Panc1 (cell line): ENCODE measurements around the gene DYNC1LI2. TPM values are rescaled to one million over a fixed set of nuclear protein-coding genes. Genes with fewer than 3 reads are reported as not detected.

ENCODE experiments used
- ATAC-seq: fragments of 200-7000 bp; cut with Tn5 transposase; 2 replicates; pipeline ENCODE4 v1.9.1; 2020; ENCODE audit warnings: mild to moderate bottlenecking, moderate library complexity
- BruUV-seq: library from RNA; stranded (reverse); fragments of 400-500 nt; replicated peaks from 2 replicates; lab custom pipeline; 2021; lab: Mats Ljungman, UMichigan
- CTCF ChIA-PET: fragments of 300-600 bp; sonication (Branson Sonifier 250); formaldehyde crosslinking; loops from one replicate; lab custom pipeline; 2022; ENCODE audit warnings: antibody characterized with exemption; lab: Charles Lee
- POLR2A ChIA-PET: fragments of 300-600 bp; sonication (Branson Sonifier 250); formaldehyde crosslinking; loops from one replicate; lab custom pipeline; 2022; ENCODE audit warnings: antibody characterized with exemption; lab: Charles Lee
- DNase-seq: peaks from one replicate; pipeline ENCODE4 v3.0.0-alpha.2; 2010; ENCODE audit warnings: low read depth, low spot score
- H3K27ac ChIP-seq: 2 replicates; pipeline ENCODE4 v1.5.1; 2011; ENCODE audit warnings: mild to moderate bottlenecking, low read length, inconsistent platforms
- H3K27me3 ChIP-seq: fragments of 200-500 bp; sonication (Bioruptor generic); 2 replicates; pipeline ENCODE4 v1.6.0; 2014; ENCODE audit warnings: low read length, inconsistent platforms; ENCODE audit not compliant: control insufficient read depth, insufficient read depth
- H3K36me3 ChIP-seq: fragments of 200-500 bp; sonication (Bioruptor generic); 2 replicates; pipeline ENCODE4 v1.5.1; 2014; ENCODE audit warnings: inconsistent platforms, mild to moderate bottlenecking, low read length, moderate library complexity; ENCODE audit not compliant: control insufficient read depth, insufficient read depth
- H3K4me1 ChIP-seq: 2 replicates; pipeline ENCODE4 v1.5.1; 2011; ENCODE audit warnings: inconsistent platforms, mild to moderate bottlenecking, low read length, moderate library complexity; ENCODE audit not compliant: control insufficient read depth, insufficient read depth
- H3K4me3 ChIP-seq, 2 experiments: 2 replicates each; pipeline ENCODE4 v1.5.1; 2011 to 2012; ENCODE audit warnings: low read depth in 2 of 2, low read length in 2 of 2, mild to moderate bottlenecking in 2 of 2, inconsistent platforms in 1 of 2, moderate library complexity in 1 of 2
- H3K9me3 ChIP-seq: fragments of 200-500 bp; sonication (Bioruptor generic); 2 replicates; pipeline ENCODE4 v1.5.1; 2014; ENCODE audit warnings: low read depth, mild to moderate bottlenecking, inconsistent platforms, low read length, moderate library complexity; ENCODE audit not compliant: control insufficient read depth, insufficient read depth
- POLR2AphosphoS5 ChIP-seq: IDR thresholded peaks from 2 replicates; pipeline ENCODE4 v1.6.1; 2012; ENCODE audit warnings: mild to moderate bottlenecking, low read depth, low read length, moderate library complexity
- SIN3A ChIP-seq: IDR thresholded peaks from 2 replicates; pipeline ENCODE4 v1.6.1; 2012; ENCODE audit warnings: low read depth, mild to moderate bottlenecking, low read length, moderate library complexity, borderline replicate concordance; ENCODE audit not compliant: insufficient read depth
- TCF7L2 ChIP-seq: IDR thresholded peaks from 2 replicates; pipeline ENCODE4 v1.6.1; 2011; ENCODE audit warnings: mild to moderate bottlenecking, low read depth, low read length, inconsistent platforms
- in situ Hi-C: cut with HindIII; loops from 2 replicates; pipeline ENCODE4 v1.10.0; 2016; ENCODE audit warnings: low sequenced_read_pairs, low pct_unique_long_range_greater_than_20kb
- intact Hi-C: fragments of 100-400 bp; cut with micrococcal nuclease; formaldehyde crosslinking; loops from one replicate; pipeline ENCODE4 v1.10.0; 2022; ENCODE audit not compliant: unreplicated experiment
- total RNA-seq: library from RNA; stranded (reverse); gene quantifications from one replicate; pipeline ENCODE4 v1.2.1, GENCODE V29; 2021; ENCODE audit not compliant: unreplicated experiment
- TF ChIP-seq, protein P1 (sequence below), 2 experiments: IDR thresholded peaks; 2 replicates each; pipeline ENCODE4 v1.6.1; 2011 to 2012; ENCODE audit warnings: low read depth in 2 of 2, control low read depth in 1 of 2, low read length in 1 of 2, mild to moderate bottlenecking in 1 of 2, moderate library complexity in 1 of 2; ENCODE audit not compliant: insufficient read depth in 1 of 2
- TF ChIP-seq, protein P2 (sequence below): fragments of 450-650 bp; IDR thresholded peaks from 2 replicates; pipeline ENCODE4 v1.5.1; 2017; ENCODE audit warnings: mild to moderate bottlenecking

DYNC1LI2 gene
- total RNA-seq, 1 experiment from 2014 or later, result 103 TPM

DNA sequence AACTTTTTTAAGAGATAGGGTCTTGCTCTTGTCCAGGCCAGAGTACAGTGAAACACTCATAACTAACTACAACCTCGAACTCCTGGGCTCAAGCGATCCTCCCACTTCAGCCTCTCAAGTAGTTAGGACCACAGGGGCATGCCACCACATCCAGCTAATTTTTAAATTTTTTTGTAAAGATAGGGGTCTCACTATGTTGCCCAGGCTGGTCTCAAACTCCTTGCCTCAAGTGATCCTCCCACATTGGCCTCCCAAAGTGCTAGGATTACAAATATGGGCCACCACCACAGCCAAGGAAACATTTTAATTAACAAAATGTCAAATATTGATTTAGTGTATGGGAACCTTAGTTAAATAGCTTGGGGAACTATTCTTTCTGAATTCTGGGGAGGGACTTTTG lies 2.8 kb upstream of the DYNC1LI2 start:
- intact Hi-C loops (no loop called here), in situ Hi-C loops (no loop called here)
- POLR2A ChIA-PET, result no interaction called here
- CTCF ChIA-PET, result no interaction called here
- peaks cover 8% of the 10 kb centered on the region for H3K36me3 ChIP-seq
- H3K4me3 ChIP-seq, result no peak overlapping the region
- no peak for TF ChIP-seq POLR2AphosphoS5
- TF ChIP-seq SIN3A, result no peak
- TF ChIP-seq, protein P1, sequence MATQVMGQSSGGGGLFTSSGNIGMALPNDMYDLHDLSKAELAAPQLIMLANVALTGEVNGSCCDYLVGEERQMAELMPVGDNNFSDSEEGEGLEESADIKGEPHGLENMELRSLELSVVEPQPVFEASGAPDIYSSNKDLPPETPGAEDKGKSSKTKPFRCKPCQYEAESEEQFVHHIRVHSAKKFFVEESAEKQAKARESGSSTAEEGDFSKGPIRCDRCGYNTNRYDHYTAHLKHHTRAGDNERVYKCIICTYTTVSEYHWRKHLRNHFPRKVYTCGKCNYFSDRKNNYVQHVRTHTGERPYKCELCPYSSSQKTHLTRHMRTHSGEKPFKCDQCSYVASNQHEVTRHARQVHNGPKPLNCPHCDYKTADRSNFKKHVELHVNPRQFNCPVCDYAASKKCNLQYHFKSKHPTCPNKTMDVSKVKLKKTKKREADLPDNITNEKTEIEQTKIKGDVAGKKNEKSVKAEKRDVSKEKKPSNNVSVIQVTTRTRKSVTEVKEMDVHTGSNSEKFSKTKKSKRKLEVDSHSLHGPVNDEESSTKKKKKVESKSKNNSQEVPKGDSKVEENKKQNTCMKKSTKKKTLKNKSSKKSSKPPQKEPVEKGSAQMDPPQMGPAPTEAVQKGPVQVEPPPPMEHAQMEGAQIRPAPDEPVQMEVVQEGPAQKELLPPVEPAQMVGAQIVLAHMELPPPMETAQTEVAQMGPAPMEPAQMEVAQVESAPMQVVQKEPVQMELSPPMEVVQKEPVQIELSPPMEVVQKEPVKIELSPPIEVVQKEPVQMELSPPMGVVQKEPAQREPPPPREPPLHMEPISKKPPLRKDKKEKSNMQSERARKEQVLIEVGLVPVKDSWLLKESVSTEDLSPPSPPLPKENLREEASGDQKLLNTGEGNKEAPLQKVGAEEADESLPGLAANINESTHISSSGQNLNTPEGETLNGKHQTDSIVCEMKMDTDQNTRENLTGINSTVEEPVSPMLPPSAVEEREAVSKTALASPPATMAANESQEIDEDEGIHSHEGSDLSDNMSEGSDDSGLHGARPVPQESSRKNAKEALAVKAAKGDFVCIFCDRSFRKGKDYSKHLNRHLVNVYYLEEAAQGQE (IDR thresholded peaks at IDR 0.05; ENCODE audit: insufficient read depth in 1 of 2, low read depth in 2 of 2, low read length in 1 of 2), result no peak
- TF ChIP-seq TCF7L2, result no peak
- TF ChIP-seq, protein P2, sequence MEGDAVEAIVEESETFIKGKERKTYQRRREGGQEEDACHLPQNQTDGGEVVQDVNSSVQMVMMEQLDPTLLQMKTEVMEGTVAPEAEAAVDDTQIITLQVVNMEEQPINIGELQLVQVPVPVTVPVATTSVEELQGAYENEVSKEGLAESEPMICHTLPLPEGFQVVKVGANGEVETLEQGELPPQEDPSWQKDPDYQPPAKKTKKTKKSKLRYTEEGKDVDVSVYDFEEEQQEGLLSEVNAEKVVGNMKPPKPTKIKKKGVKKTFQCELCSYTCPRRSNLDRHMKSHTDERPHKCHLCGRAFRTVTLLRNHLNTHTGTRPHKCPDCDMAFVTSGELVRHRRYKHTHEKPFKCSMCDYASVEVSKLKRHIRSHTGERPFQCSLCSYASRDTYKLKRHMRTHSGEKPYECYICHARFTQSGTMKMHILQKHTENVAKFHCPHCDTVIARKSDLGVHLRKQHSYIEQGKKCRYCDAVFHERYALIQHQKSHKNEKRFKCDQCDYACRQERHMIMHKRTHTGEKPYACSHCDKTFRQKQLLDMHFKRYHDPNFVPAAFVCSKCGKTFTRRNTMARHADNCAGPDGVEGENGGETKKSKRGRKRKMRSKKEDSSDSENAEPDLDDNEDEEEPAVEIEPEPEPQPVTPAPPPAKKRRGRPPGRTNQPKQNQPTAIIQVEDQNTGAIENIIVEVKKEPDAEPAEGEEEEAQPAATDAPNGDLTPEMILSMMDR, result no peak
- BruUV-seq, result no TSS peak
- DNase-seq (no peak), ATAC-seq (no peak)
- no peak overlapping the region for H3K27ac ChIP-seq
- no peaks in the 10 kb centered on the region for H3K9me3 ChIP-seq
- H3K27me3 ChIP-seq, result no peaks in the 10 kb centered on the region
- H3K4me1 ChIP-seq, result peaks cover 11% of the 10 kb centered on the region

DNA sequence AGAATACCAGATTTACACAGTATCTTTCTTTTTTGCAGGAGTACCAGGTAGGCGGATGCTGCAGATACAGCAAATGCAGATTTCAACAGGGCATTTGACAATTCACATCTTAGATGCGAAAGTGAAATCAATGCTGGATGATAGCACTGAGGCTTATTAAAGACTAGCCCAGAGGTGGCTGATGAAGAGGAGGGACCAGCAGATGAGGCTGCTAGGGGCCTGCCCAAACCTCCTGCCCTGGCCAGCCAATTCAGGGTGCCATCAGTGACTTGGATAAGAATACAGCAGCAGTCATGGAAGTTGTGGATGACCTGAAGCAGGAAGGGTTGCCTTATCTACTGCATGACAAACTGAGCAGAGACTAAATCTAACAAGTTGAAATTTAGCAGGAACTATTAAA lies 1.5 kb upstream of the DYNC1LI2 start:
- TF ChIP-seq POLR2AphosphoS5, result no peak
- TF ChIP-seq TCF7L2, result no peak
- TF ChIP-seq, protein P2, result no peak
- TF ChIP-seq, protein P1 (IDR thresholded peaks at IDR 0.05; ENCODE audit: insufficient read depth in 1 of 2, low read depth in 2 of 2, low read length in 1 of 2), result no peak
- TF ChIP-seq SIN3A, result no peak
- no TSS peak for BruUV-seq
- Histone ChIP-seq H3K27ac (no peak overlapping the region), H3K36me3 (peaks cover 8% of the 10 kb centered on the region), H3K9me3 (no peaks in the 10 kb centered on the region), H3K27me3 (no peaks in the 10 kb centered on the region), H3K4me3 (no peak overlapping the region), H3K4me1 (peaks cover 11% of the 10 kb centered on the region)
- intact Hi-C loops, result no loop called here
- ChIA-PET CTCF (no interaction called here), POLR2A (no interaction called here)
- in situ Hi-C loops, result no loop called here
- DNase-seq, result no peak
- no peak for ATAC-seq
